ENCODE measurements around the gene ATP8A1. TPM values are rescaled to one million over a fixed set of nuclear protein-coding genes. Genes with fewer than 3 reads are reported as not detected.

ATP8A1 gene
- total RNA-seq, 2 donors from 2014 or later, result 37.4 to 70.9 TPM

GRCh38 chr4:42445038-42445437, 211.9 kb downstream of the ATP8A1 start:
- Histone ChIP-seq H3K9me3 (no peaks in the 10 kb centered on the region), H3K27me3 (no peaks in the 10 kb centered on the region), H3K4me1 (no peaks in the 10 kb centered on the region), H3K36me3 (replicated peaks in 1 of 2; ENCODE audit: insufficient read depth in 1 of 2, low read depth in 2 of 2) (peaks cover 0 to 2% of the 10 kb centered on the region in 2 donors), H3K27ac (no peak overlapping the region), H3K4me3 (no peak overlapping the region)
- intact Hi-C loops (cut with DNase I), result no loop called here
- TF ChIP-seq, protein P1, sequence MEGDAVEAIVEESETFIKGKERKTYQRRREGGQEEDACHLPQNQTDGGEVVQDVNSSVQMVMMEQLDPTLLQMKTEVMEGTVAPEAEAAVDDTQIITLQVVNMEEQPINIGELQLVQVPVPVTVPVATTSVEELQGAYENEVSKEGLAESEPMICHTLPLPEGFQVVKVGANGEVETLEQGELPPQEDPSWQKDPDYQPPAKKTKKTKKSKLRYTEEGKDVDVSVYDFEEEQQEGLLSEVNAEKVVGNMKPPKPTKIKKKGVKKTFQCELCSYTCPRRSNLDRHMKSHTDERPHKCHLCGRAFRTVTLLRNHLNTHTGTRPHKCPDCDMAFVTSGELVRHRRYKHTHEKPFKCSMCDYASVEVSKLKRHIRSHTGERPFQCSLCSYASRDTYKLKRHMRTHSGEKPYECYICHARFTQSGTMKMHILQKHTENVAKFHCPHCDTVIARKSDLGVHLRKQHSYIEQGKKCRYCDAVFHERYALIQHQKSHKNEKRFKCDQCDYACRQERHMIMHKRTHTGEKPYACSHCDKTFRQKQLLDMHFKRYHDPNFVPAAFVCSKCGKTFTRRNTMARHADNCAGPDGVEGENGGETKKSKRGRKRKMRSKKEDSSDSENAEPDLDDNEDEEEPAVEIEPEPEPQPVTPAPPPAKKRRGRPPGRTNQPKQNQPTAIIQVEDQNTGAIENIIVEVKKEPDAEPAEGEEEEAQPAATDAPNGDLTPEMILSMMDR (IDR thresholded peaks at IDR 0.05), result no peak
- TF ChIP-seq POLR2A (IDR thresholded peaks at IDR 0.05), result no peak
- ATAC-seq, result no peak
- WGBS, 2 donors, result 87 to 89% methylated on average over 5 of the region's 5 CpGs
- no peak for DNase-seq

DNA sequence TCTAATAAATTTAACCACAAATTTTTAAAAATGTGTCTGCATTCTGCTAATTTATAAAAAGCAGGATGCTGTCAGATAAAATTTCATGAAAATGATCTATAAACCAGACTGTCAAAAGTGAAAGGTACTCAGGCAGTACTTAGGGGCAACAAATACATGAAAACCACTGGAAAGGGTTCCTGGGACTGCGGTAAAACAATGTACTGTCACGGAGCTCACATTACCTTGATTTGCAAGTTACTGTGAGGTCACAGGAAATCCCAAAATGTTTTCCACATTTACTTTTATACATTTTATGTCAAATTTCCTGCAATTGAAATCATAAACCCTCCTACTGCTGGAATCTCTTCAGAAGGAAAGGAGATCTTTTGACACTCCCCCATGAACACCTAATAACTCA, 214.3 kb downstream of the ATP8A1 start:
- Histone ChIP-seq H3K36me3 (replicated peaks in 1 of 2; ENCODE audit: insufficient read depth in 1 of 2, low read depth in 2 of 2) (peaks cover 0 to 2% of the 10 kb centered on the region in 2 donors), H3K27ac (no peak overlapping the region), H3K4me1 (no peaks in the 10 kb centered on the region), H3K9me3 (no peaks in the 10 kb centered on the region), H3K27me3 (no peaks in the 10 kb centered on the region), H3K4me3 (no peak overlapping the region)
- intact Hi-C loops (cut with DNase I), result no loop called here
- no peak for DNase-seq
- TF ChIP-seq, protein P1 (IDR thresholded peaks at IDR 0.05), result no peak
- TF ChIP-seq POLR2A (IDR thresholded peaks at IDR 0.05), result no peak
- WGBS, 2 donors, result 90 to 91% methylated on average over 2 of the region's 2 CpGs
- ATAC-seq, result no peak

DNA sequence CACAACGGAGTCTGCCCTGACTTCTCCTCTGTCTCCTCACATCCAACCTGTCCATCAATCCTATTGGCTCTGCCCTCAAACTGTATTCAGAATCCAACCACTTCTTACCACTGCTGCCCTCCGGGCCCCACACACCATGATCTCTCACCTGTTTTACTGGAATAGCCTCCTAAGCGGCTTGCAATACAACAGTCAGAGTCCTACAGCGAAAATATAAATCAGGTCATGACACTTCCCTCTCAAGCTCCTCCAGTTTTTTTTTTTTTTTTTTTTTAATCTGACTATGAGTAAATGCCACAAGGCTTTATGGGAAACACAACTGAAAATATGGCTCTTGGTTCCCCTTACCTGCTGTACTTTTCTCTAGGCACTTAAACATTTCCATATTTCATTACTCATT, 216.8 kb downstream of the ATP8A1 start:
- no peaks in the 10 kb centered on the region for H3K9me3 ChIP-seq
- no peak overlapping the region for H3K27ac ChIP-seq
- H3K4me3 ChIP-seq, result no peak overlapping the region
- no peak for TF ChIP-seq POLR2A (IDR thresholded peaks at IDR 0.05)
- TF ChIP-seq, protein P1 (IDR thresholded peaks at IDR 0.05), result no peak
- intact Hi-C loops (cut with DNase I), result no loop called here
- peaks cover 0 to 2% of the 10 kb centered on the region in 2 donors for H3K36me3 ChIP-seq (replicated peaks in 1 of 2; ENCODE audit: insufficient read depth in 1 of 2, low read depth in 2 of 2)
- DNase-seq, result no peak
- H3K27me3 ChIP-seq, result no peaks in the 10 kb centered on the region
- H3K4me1 ChIP-seq, result no peaks in the 10 kb centered on the region
- 96 to 97% methylated on average over 4 of the region's 4 CpGs for WGBS, 2 donors
- ATAC-seq, result no peak

- ATAC-seq, result no peak
- intact Hi-C loops (cut with DNase I), result no loop called here
- DNase-seq, result no peak
Measured at GRCh38 chr4:42436928-42437565, 219.9 kb downstream of the ATP8A1 start.

More at GRCh38 chr4:42436928-42437565, 219.9 kb downstream of the ATP8A1 start:
- Histone ChIP-seq H3K36me3 (replicated peaks in 1 of 2; ENCODE audit: insufficient read depth in 1 of 2, low read depth in 2 of 2) (no peaks in the 10 kb centered on the region), H3K4me3 (no peak overlapping the region), H3K27ac (no peak overlapping the region), H3K9me3 (no peaks in the 10 kb centered on the region), H3K27me3 (no peaks in the 10 kb centered on the region), H3K4me1 (no peaks in the 10 kb centered on the region)
- TF ChIP-seq, protein P1 (IDR thresholded peaks at IDR 0.05), result no peak
- TF ChIP-seq POLR2A (IDR thresholded peaks at IDR 0.05), result no peak
- WGBS, 2 donors, result 83% methylated on average over 7 of the region's 7 CpGs

All from body of pancreas (tissue), 4 donors.